HG03442 (cell line): ENCODE measurements around the gene WDTC1.
"Not testable (repeated sequence)": the region's sequence is repeated elsewhere in the genome, so short reads cannot be mapped to it uniquely, and the experiment has no call there.

Experiments
- ATAC-seq: cut with Tn5 transposase; IDR thresholded peaks from one replicate; pipeline ENCODE4 v1.9.1; 2021; ENCODE audit warnings: mild to moderate bottlenecking, moderate library complexity; ENCODE audit not compliant: unreplicated experiment

Gene WDTC1, protein sequence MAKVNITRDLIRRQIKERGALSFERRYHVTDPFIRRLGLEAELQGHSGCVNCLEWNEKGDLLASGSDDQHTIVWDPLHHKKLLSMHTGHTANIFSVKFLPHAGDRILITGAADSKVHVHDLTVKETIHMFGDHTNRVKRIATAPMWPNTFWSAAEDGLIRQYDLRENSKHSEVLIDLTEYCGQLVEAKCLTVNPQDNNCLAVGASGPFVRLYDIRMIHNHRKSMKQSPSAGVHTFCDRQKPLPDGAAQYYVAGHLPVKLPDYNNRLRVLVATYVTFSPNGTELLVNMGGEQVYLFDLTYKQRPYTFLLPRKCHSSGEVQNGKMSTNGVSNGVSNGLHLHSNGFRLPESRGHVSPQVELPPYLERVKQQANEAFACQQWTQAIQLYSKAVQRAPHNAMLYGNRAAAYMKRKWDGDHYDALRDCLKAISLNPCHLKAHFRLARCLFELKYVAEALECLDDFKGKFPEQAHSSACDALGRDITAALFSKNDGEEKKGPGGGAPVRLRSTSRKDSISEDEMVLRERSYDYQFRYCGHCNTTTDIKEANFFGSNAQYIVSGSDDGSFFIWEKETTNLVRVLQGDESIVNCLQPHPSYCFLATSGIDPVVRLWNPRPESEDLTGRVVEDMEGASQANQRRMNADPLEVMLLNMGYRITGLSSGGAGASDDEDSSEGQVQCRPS

GRCh38 chr1:27234049-27234882 lies at the start of gene WDTC1:
Gene WDTC1, plus strand, starts transcription at chr1:27234632. Its CDS starts 26,423 bp downstream, at chr1:27261055.
- peak; percentile 87 for ATAC-seq

DNA sequence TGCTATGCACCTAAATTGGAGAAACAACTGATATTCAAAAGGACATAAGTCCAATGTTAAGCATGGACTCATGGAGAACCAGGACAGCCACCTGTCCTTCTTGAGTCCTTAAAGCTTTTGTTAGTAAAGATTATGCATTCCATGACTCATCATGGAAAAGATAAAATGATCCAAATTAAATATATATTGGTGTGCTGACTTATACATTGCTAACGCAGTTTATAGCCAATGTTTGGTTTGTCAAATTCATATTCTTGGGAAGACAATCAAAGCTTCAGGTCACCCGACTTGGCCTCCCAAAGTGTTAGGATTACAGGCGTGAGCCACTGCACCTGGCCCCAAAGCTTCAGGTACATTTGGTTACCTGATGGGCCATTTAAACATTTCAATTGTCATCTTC lies 49.8 kb upstream of the WDTC1 start:
- not testable (repeated sequence) for ATAC-seq

- ATAC-seq: no peak
These were observed 42.3 kb upstream of the WDTC1 start for GRCh38 chr1:27192039-27192529.

- no peak for ATAC-seq
These were observed 41.2 kb upstream of the WDTC1 start for GRCh38 chr1:27193194-27193593.

DNA sequence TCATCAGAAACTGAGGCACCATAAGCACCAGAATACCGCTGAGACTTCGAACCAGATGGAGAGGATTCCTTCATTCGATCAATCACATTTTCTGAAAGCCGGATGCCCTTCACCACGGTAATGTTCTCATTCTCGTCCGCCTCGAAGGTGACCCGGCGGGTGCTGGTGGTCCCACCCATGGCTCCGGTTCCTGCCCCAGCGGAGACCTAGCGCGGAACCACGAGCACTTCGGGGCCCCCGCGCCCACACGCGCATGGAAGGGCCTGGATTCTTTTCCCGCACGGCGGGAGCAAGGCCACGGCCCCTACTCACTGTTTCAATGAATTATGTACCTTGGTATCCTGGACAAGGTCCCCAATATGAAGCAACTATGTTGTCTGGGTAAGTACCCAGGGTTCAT lies 33.1 kb upstream of the WDTC1 start:
- ATAC-seq: no peak

GRCh38 chr1:27203946-27204345 lies 30.5 kb upstream of the WDTC1 start:
- no peak for ATAC-seq

DNA sequence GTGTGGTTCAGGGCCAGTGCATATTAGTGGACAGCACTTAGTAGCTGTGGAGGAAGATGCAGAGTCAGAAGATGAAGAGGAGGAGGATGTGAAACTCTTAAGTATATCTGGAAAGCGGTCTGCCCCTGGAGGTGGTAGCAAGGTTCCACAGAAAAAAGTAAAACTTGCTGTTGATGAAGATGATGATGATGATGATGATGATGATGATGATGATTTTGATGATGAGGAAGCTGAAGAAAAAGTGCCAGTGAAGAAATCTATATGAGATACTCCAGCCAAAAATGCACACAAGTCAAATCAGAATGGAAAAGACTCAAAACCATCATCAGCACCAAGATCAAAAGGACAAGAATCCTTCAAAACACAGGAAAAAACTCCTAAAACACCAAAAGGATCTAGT lies 27.2 kb upstream of the WDTC1 start:
- ATAC-seq: not testable (repeated sequence)

- ATAC-seq: not testable (repeated sequence)
These were observed 26.1 kb upstream of the WDTC1 start for GRCh38 chr1:27208143-27208850.

DNA sequence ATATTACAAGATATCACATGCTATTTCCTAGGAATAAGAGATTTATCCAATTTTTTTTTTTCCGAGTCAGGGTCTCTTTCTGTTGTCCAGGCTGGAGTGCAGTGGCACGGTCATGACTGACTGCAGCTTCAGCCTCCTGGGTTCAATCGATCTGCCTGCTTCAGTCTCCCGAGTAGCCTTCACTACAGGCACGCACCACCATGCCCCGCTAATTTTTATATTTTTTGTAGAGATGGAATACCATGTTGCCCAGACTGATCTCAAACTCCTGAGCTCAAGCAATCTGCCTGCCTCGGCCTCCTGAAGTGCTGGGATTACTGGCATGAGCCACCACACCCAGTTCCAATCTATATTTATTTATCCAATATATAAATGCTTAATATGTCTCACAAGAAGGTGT lies 18.0 kb upstream of the WDTC1 start:
- ATAC-seq: no peak

- ATAC-seq: no peak
These were observed 17.0 kb upstream of the WDTC1 start for GRCh38 chr1:27217401-27217800.

DNA sequence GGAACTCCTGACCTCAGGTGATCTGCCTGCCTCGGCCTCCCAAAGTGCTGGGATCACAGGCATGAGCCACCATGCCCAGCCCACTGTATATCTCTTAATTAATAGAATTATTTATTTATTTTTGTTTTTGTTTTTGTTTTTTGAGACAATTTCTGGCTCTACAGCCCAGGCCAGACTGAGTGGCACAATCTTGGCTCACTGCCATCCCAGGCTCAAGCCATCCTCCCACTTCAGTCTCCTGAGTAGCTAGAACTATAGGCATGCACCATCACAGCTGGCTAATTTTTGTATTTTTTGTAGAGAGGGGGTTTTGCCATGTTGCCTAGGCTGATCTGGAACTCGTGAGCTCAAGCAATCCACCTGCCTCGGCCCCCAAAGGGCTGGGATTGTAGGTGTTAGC lies 15.7 kb upstream of the WDTC1 start:
- no peak for ATAC-seq

DNA sequence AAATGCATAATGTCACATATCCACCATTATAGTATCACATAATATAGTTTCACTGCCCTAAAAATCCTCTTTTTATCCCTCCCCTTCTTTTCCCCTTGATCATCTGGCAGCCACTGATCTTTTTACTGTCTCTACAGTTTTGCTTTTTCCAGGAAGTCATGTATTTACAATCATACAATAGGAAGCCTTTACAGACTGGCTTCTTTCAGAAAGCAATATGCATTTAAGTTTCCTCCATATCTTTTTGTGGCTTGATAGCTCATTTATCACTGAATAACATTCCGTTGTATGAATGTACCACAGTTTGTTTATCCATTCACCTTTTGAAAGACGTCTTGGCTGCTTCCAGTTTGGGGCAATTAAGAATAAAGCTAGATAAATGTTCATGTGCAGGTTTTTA lies 14.3 kb upstream of the WDTC1 start:
- ATAC-seq: no peak

GRCh38 chr1:27220702-27221497 lies 13.5 kb upstream of the WDTC1 start:
- not testable (repeated sequence) for ATAC-seq

- ATAC-seq: no peak
These were observed 8.8 kb upstream of the WDTC1 start for GRCh38 chr1:27225621-27226020.

GRCh38 chr1:27227765-27228164 lies 6.7 kb upstream of the WDTC1 start:
- no peak for ATAC-seq

GRCh38 chr1:27233667-27234048 lies 774 bp upstream of the WDTC1 start:
- no peak for ATAC-seq

- ATAC-seq: no peak
These were observed 1.4 kb downstream of the WDTC1 start for GRCh38 chr1:27235827-27236226.

GRCh38 chr1:27237112-27237511 lies 2.7 kb downstream of the WDTC1 start:
- ATAC-seq: no peak

DNA sequence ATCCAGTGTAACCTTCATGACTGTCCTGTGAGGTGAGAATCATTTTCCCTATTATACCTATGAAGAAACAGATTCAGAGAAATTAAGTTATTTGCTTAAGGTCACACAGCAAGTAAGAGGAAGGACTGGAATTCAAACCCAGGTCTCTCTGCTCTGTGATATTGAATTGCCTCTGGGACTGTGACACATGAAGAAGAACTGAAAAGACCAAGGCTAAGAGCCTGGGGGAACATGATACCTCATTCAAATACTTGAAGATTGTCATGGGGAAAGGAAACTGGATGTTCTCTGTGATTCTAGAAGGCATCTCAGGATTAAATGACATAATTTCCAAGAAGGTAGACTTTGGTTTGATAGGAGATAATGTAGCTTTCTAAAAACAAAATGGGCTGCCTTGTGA lies 3.6 kb downstream of the WDTC1 start:
- no peak for ATAC-seq

- ATAC-seq: no peak
These were observed 7.2 kb downstream of the WDTC1 start for GRCh38 chr1:27241677-27242076.
